GM21786 (cell line): Measurements from ENCODE around the gene PRTFDC1.
A peak's percentile ranks its signal among the peaks of the same experiment; 100 is the strongest.

Experiments used
- ATAC-seq: cut with Tn5 transposase; IDR thresholded peaks from one replicate; pipeline ENCODE4 v1.9.1; 2021; ENCODE audit not compliant: unreplicated experiment

The PRTFDC1 gene

DNA sequence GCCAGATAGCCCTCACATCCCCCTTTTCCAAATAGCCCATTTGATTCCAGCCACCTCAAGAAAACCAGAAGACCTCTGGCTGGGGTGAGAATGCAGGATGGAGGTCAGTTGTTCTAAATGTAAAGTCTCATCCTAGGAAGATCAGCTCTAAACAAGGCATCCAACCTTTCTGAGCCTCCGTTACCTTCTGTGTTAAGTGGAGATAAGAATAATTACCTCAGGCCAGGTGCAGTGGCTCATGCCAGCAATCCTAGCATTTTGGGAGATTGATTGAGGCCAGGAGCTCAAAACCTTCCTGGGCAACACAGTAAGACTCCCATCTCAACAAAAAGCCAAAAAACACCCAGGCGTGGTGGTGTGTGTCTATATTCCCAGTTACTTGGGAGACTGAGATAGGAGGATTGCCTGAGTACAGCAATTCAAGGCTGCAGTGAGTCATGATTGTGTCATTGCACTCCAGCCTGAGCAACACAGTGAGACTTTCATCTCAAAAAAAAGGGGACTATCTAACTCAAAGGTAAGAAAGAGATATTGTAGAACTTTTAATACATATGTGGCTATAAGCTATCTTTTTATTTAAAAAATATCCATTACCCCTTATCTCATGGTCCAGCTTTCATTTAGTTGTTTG, 43.5 kb downstream of the PRTFDC1 start:
- ATAC-seq: no peak

DNA sequence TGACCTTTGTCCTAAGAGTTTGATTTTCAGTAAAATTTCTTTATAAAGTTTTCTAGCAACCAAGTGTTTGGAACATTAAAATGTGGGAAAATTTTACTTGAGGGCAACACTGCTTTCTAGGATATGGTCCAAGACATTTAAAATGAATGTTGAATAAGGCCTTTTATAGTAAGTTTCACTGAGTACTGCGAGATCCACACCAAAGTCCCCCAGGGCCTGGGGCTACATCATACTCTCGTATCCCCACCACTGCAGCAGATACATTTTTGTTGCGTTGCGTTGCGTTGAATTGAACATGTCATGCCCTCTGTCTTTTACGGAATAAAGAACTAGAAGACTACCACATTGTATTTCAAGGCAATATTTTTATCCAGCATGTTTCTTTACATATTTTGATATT, 44.5 kb downstream of the PRTFDC1 start:
- no peak for ATAC-seq

DNA sequence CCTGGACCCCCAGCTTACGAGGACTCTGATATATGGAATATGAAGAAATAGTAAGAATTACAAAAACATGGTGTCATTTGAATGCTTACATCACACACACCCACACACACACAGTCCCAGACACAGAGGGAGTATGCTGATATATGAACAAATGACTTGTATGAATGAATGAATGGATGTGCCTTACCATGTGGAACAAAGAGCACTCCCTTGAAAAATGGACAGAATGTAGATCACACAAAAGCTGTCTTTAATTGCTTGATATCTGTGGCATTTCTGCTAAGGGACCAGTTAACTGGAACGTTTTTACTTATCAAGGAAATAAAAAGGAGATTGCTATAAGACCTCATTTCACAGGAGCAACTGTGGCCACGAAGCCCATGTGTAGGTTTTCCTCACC, 46.0 kb downstream of the PRTFDC1 start:
- no peak for ATAC-seq

DNA sequence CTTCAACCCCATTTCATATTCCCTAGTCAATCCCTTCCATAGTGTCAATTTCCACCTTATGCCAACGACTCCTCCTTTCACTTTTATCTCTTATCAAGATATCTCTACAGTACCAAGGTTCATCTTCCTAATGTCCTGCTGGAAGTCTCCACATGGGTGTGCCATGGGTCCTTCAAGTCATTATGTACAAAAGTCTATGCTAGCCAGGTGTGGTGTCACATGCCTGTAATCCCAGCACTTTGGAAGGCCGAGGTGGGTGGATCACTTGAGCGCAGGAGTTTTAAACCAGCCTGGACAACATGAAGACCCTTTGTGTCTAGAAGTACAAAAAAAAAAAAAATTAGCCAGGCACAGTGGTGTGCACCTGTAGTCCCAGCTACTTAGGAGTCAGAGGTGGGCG, 47.6 kb downstream of the PRTFDC1 start:
- ATAC-seq: no peak

DNA sequence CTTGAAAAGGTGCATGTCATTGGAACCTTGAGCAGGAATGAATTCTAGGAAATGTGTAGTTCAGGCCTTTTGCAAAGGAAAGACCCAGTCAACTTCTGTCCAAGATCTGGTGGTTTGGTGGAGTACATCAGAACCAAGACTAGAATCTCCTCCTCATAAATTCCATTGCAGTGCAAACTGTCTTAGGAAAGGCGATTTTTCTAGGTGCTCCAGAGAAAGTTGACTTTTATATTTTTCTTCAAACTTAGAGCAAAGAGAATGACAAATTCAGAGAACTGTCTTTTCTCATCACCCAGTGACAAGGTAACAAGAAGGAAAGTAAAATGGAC, 50.0 kb downstream of the PRTFDC1 start:
- ATAC-seq: no peak

DNA sequence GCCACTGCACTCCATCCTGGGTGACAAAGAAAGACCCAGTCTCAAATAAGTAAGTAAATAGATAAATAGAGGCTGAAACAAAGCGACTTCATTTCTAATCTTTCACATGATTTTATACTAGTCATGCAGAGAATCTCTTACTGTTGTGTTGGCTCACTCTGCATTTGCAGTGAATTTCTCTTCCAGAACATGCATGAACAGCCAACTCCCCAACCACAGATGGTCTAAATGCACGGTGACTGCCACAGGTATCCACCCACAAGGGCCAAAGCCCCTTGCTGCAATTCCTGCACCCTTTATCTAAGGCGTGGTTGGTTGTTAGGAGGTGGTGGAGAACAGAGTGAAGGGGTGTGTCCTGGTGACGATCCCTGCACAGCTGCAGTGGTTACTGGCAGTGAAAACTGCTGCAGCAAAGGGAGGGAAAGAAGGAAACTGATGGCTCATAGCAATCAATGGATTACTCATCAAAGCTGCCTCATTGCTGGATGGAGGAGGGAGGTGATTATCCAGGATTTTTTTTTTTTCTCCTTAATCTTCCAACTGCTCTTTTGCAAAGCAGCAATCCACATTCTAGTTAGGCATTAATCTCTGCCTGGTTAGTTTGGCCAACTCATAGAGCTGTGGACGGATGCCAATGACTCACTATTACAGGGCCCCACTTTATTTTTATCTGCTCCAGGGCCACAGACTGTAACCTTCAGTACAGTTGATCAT, 50.6 kb downstream of the PRTFDC1 start:
- peak; percentile 35 for ATAC-seq

DNA sequence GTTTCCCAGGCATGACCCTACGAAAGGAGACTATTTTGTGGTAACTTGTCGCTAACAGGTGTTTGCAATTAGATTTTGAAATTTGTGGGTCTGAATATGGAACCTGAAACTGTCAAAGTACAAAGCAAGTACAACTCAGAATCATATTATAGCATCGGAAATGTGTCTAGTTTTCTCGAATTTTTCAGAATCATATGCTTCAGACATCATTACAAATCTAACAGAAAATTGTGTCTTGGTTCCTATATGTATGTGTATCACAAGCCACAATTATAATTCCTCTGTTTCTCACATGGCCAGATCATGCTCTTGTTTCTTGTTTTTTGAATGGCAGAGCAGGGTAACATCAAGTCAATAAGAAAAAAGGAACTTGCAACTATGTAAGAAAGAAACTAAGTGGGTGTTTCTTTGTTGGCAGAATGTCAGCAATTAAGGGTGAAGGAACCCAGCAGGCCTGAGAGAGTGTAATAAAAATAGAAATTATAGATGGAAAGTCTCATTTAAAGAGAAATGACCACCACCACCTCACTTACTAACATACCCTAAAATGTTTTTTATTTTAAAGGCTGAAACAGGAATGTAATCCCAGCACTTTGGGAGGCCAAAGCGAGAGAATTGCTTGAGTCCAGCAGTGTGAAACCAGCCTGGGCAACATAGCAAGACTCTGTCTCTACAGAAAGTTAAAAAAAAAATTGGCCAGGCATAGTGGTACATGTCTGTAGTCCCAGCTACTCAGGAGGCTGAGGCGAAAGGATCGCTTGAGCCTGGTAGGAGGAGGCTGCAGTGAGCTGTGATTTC, 51.3 kb downstream of the PRTFDC1 start:
- peak; percentile 72 for ATAC-seq

DNA sequence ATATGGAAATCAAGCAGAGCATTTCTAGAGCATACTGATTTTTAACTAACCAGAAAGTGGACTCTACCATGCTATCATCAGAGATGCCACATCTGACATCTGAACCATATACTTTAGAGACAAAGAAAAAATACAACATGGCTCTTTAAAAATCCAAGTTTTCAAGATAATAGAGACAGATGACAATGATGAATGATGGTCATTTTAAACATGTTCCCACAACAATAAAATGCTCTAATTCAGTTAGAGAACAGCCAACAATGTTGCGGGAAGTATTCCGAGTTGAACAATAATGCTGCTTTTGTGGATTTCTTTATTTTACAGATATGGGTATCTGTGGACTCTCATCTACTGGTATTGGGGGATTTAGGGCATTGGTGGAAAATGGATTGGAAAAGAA, 52.8 kb downstream of the PRTFDC1 start:
- ATAC-seq: no peak

DNA sequence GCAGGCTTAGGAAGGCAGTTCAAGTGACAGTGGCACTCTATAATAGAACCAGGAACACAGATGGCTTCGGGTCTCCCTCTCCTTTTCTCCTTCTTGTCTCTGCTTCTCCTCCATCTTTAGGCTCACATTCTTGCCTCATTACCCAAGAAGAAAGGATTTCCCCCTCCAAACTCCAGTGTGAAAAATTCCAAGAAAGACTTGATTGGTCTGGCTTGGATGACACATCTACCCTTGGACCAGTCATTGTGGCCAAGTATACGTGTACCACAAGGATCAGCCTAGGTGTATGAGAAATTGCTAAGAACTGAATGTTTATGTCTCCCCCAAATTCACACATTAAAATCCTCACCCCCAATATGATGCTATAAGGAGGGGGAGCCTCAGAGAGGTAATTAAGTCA, 53.9 kb downstream of the PRTFDC1 start:
- ATAC-seq: no peak

DNA sequence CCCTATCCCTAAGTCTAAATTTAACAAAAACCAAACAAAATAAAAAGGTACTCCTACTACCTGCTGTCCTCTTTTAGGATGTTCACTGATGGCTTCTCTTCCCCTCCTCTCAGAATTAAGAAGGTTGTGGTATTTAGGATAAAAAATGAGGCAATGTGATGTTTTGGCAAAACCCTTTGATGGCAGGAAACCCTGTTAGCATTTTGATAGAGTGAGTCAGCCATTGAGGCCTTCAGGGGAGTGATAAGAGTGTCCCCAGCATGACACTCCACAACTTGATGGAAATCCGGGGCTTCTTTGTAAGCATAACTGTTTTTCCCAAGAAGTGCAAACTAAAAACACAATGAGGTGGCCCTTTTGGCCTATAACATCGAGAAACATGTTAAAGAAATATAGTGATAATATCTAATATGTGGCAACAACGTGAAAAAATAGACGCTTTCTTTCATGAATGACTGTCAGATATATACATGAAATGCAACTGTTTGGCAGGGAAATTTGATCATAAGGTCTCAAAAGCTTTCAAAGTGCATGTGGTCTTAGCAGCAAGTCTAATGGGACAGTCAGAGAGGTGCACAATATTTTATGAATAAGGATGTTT, 55.0 kb downstream of the PRTFDC1 start:
- no peak for ATAC-seq

DNA sequence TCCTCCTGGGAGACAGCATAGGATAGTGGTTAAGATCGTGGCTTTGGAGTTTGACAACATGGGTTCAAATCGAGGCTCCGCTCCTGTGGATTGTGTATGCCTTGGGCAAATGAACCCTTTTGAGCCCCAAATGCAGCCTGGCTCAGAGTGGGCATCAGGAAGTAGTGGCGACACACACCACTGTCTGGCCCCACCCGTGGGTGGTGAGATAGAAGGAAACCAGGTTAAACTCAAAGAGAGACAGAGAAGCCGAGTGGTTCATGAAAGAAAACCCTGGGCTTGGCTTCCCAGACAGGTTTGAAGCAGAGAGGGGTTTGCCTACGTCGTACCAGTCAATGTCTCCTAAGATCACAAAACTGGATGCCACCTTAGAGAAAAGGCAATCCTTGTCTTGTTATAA, 57.7 kb downstream of the PRTFDC1 start:
- no peak for ATAC-seq

DNA sequence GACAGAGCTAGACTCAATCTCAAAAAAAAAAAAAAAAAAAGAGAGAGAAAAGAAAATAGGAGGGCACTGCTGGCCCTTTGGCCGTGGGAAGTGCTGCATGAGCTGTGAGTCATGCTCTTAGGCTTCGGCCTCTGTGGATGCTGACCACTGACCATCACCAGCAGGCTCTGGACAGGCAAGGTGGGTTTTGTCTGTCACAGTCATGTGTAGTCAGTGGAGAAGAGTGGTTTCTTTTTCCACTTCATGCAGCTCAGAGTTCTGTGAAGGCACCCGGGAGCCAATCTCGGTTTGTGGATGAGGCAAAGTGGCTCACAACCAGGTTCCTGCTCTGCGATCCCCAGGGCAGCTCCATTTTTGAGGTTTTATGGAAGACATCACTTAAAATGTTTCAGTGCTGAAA, 58.1 kb downstream of the PRTFDC1 start:
- ATAC-seq: no peak

DNA sequence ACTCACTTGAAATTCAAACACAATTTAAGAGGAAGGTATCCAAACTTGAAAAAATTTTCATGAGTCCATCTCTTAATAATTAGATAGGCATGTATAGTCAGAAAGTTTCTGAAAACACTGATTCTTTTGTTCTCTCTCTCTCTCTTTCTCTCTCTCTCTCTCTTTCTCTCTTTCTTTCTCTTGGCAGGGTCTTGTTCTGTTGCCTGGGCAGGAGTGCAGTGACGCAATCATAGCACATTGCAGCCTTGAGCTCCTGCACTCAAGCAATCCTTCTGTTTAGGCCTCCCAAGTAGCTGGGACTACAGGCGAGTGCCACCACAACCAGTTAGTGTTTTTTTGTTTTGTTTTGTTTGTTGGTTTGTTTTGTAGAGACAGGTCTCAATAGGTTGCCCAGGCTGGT, 59.3 kb downstream of the PRTFDC1 start:
- no peak for ATAC-seq

DNA sequence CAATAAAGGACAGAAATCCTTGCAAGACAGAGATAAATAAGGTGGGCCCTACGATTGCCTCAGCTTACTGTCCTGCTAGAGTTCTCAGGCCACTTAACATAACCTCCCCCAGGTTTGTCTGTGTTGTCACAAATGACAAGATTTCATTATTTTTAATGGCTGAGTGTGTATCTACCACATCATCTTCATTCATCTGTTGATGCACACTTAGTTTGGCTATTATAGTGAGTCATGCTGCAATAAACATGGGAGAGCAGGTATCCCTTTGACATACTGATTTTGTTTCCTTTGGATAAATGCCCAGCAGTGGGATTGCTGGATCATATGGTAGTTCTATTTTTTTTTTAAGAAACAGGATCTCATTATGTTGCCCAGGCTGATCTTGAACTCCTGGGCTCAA, 60.6 kb downstream of the PRTFDC1 start:
- ATAC-seq: no peak

DNA sequence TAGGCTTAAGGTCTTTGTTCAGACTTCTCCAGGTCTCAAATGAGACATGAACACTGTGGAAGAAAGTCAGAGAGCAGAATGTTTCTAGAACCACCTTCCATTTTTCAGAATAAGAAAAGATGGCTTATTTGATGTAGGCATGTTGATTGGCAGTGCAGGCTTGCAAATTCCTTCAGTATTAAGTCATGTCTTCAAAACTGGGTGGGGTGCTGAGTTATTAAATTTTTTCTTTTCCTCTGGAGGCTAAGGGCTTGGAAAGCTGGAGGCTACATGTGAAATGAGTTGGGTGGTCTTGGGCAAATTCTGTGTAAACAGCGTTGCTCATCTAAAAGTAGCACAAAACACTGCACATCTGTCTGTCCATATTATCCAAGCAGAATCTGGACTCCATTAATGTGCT, 62.8 kb downstream of the PRTFDC1 start:
- no peak for ATAC-seq

DNA sequence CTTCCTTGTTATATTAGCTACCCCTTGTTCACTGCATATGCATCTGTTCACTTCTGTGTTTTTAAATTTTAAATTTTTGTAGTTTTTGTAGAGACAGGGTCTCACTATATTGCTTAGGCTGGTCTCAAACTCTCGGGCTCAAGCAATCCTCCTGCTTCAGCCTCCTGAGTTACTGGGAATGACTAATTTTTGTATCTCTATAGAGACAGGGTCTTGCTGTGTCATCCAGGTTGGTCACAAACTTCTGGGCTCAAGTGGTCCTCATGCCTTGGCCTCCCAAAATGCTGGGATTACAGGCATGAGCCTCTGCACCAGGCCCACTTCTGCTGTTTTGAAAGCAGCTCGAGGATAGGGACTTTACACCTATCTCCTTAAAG, 64.6 kb downstream of the PRTFDC1 start:
- ATAC-seq: peak; percentile 11

DNA sequence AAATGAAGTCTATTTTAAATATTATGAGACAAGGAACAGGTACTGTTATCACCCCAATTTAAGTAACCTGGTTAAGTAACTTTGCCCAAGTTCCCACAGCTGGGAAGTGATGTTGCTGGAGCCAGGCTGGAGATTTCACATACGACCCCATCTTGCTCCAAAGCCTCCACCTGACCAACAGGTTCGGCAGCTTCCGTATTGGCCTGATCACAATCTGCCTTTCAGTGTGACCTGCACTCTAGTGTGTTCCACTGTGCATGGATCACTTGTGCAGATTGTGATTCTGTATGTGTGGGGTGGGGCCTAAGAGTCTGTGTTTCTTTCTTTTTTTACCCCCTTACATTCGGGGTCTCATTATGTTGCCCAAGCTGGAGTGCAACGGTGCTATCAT, 66.1 kb downstream of the PRTFDC1 start:
- ATAC-seq: no peak

DNA sequence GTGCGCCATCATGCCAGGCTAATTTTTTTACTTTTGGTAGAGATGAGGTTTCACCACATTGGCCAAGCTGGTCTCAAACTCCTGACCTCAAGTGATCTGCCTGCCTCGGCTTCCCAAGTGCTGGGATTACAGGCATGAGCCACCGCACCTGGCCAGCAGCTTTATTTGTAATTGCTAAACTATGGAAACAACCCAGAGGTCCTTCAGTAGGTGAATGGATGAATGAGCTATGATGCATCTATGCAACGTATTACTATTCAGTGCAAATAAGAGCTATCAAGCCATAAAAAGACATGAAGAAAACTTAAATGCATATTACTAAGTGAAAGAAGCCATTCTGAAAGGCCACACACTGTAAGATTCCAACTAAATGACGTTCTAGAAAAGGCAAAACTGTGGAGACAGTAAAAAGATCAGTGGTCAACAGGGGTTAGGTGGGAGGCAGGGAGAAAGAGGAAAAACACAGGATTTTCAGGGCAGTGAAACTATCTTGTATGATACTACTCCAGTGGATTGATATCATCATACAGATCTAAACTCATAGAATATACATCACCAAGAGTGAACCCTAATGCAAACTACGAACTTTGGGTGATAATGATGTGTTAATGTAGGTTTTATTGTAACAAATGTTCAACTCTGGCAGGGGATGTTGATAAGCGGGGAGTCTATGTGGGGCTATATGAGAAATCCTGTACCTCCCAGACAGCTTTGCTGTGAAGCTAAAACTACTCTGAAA, 66.7 kb downstream of the PRTFDC1 start:
- ATAC-seq: no peak

DNA sequence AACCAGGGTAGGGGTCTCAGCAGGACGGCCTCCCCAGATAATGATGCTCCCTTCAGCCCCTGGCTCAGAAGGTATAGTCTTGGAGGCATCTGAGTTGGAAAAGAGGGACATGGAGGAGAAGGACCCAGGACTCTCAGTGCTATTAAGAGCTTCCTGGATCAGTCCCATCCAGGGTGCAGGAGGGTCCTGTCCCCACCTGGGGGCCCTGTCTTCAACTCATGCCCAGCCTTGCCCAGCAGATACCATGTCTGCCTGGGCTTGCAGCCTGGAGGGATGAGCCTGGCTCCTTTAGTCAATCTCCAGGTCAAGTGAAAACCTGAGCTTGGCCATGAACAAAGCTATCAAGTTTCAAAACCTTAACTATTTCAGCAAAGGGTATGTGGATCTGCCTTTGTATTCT, 67.6 kb downstream of the PRTFDC1 start:
- no peak for ATAC-seq

DNA sequence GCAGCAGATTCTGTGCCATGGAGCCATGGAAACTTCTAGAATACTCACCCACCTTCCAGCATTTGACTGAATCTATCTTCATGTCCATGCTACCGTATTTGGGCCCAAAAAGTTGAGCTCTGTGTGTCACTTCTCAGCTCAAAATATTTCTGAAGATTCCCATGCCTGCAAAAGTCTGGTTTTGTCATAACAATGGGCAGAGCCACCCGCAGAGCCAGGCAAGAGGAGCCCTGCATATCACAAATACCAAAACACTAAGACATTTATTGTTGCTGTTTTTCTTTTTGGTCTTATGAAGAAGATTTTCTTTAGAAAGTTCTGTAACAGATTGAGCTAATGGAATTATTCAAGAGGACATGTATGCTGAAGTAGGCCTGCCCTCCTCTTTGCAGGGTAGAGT, 68.1 kb downstream of the PRTFDC1 start:
- ATAC-seq: no peak

DNA sequence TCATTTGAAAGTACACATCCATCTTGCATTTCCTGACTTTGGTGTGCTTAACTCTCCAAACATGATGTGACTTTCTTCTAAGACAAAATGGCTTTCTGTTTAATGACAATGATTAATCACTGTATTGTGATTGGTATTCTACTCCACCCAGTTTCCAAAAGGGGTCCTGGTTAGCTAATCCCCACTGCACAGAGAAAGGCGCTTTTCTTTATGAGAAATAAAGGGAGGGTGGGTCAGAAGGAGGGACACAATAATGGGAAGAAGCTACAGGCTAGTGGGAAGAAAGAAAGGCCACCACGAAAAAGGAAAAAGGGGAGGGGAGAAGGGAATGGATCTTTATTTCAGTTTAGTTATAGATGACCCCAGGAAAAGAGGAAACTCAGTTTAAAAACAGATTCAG, 69.2 kb downstream of the PRTFDC1 start:
- ATAC-seq: no peak
